Measurements from ENCODE around the gene CFAP54. TPM values are rescaled to one million over a fixed set of nuclear protein-coding genes. Genes with fewer than 3 reads are reported as not detected.

The CFAP54 gene
- total RNA-seq, 2 donors from 2014 or later: 0.61 to 0.87 TPM

DNA sequence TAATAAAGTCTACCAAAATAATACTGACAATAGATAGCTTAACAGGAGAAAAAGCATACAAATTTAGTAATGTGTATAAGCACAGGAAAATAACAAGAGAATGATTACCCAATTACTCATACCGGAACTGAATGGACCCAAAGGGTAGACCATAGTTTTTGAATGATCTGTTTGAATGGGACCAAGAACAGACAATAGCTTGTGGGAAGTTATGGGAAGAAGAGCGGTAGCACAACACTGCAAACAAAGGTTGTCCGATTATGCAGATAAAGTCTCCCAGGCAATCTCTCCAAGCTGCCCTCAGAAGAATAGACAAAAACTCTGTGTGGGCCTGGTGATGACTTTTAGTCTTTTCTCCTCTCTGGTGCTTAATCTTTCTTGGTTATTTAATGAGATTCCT, 321.1 kb downstream of the CFAP54 start:
- H3K9me3 Mint-ChIP-seq: peaks cover 3% of the 10 kb centered on the region
- H3K4me1 Mint-ChIP-seq: no peaks in the 10 kb centered on the region
- H3K27me3 Mint-ChIP-seq: no peaks in the 10 kb centered on the region
- no peak overlapping the region for H3K27ac Mint-ChIP-seq
- no peak for ATAC-seq (replicated peaks)
- no peak overlapping the region for H3K4me3 Mint-ChIP-seq
- H3K36me3 Mint-ChIP-seq (ENCODE audit: low read depth): no peaks in the 10 kb centered on the region

- H3K27me3 Mint-ChIP-seq: no peaks in the 10 kb centered on the region
- H3K27ac Mint-ChIP-seq: no peak overlapping the region
- H3K4me3 Mint-ChIP-seq: no peak overlapping the region
Observed at GRCh38 chr12:96811083-96811482, 321.7 kb downstream of the CFAP54 start.

DNA sequence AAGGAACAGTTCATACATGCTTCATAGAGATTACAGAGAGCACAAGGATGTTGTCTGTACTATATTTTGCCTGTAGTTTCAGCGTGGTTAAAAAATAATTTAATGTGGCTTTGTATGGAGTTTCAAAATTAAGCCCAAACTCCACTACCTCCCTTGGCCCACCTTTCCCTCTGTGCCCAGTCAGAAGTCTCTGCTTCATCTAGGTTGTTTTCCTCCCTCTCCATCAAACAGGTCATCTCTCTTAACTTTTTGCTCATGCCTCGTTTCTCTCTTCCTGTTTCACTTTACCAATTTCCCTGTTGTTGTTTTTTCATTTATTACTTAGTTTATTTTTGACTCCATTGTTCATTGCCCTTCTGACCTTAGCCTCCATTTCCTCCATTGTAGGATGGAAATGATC, 322.8 kb downstream of the CFAP54 start:
- Mint-ChIP-seq H3K4me3 (no peak overlapping the region), H3K4me1 (no peaks in the 10 kb centered on the region), H3K27me3 (peaks cover 5% of the 10 kb centered on the region), H3K36me3 (ENCODE audit: low read depth) (no peaks in the 10 kb centered on the region), H3K9me3 (peaks cover 3% of the 10 kb centered on the region), H3K27ac (no peak overlapping the region)
- ATAC-seq (replicated peaks): no peak

More at GRCh38 chr12:96811083-96811482, 321.7 kb downstream of the CFAP54 start:
- Mint-ChIP-seq H3K36me3 (ENCODE audit: low read depth) (no peaks in the 10 kb centered on the region), H3K4me1 (no peaks in the 10 kb centered on the region), H3K9me3 (peaks cover 3% of the 10 kb centered on the region)
- ATAC-seq (replicated peaks): peak; percentile 38

DNA sequence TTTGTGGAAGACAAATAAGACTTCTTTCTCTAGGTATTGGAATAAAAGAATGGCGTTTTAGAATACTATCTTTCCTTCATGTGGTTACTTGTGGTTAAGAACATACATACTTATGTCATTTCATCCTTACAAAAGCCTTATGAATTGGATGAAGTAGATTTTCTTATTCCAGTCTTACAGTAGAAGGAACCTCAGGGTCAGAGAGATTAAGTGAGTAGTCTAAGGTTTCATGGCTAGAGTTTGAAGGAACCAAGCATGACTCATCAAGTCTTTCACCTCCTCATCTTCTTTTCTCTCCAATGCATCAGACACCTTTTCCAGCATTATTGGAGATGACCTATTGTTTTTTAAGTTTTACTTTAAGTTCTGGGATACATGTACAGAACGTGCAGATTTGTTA, 324.8 kb downstream of the CFAP54 start:
- no peak for ATAC-seq (replicated peaks)
- Mint-ChIP-seq H3K9me3 (peaks cover under 1% of the 10 kb centered on the region), H3K27ac (no peak overlapping the region), H3K36me3 (ENCODE audit: low read depth) (no peaks in the 10 kb centered on the region), H3K4me1 (no peaks in the 10 kb centered on the region), H3K27me3 (peaks cover 5% of the 10 kb centered on the region), H3K4me3 (no peak overlapping the region)

GRCh38 chr12:96821592-96821991, 332.2 kb downstream of the CFAP54 start:
- no peak overlapping the region for H3K4me3 Mint-ChIP-seq
- peaks cover 12% of the 10 kb centered on the region for H3K27me3 Mint-ChIP-seq
- no peaks in the 10 kb centered on the region for H3K4me1 Mint-ChIP-seq
- H3K9me3 Mint-ChIP-seq: no peaks in the 10 kb centered on the region
- no peaks in the 10 kb centered on the region for H3K36me3 Mint-ChIP-seq (ENCODE audit: low read depth)
- no peak for ATAC-seq (replicated peaks)
- H3K27ac Mint-ChIP-seq: no peak overlapping the region

- peaks cover 8% of the 10 kb centered on the region for H3K27me3 Mint-ChIP-seq
- H3K27ac Mint-ChIP-seq: no peak overlapping the region
- H3K4me3 Mint-ChIP-seq: no peak overlapping the region
- ATAC-seq (replicated peaks): no peak
- H3K4me1 Mint-ChIP-seq: no peaks in the 10 kb centered on the region
- H3K9me3 Mint-ChIP-seq: no peaks in the 10 kb centered on the region
- H3K36me3 Mint-ChIP-seq (ENCODE audit: low read depth): no peaks in the 10 kb centered on the region
Observed at GRCh38 chr12:96822641-96823040, 333.3 kb downstream of the CFAP54 start.

DNA sequence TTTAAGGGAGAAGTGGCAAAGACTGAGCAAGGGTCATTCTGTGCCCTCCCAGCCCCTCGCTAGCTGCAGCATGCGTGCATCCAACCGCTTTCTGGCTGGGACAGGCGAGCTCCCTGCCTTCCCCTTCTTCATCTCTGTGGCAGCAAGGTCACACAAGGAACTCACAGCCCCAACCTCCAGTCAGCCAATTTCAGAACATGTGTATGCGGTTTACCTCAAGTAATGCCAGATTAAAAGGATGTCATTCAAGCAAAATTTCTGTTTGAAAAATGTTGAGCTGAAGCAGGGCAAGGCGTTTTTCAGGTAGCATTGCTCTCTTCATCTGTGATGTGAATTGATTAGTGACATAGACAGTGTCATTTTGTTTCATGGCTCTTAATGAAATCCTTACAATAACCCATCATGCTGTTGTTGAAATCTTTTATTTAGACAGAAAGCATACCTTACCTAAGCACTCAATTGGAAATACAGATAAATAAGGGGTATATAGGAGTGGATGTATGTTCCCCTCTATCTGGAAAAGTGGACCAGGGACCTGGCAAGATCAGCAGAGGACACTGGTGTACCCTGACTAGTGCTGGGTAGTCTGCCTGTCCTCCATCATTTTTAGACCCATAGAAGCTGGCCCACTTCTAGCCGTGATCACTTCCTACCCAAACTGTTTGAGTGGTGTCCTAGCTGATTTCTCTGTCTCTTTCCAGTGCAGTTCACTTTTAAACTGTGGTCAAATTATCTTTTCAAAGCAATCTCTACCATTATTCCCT, 334.9 kb downstream of the CFAP54 start:
- Mint-ChIP-seq H3K9me3 (no peaks in the 10 kb centered on the region), H3K4me1 (no peaks in the 10 kb centered on the region), H3K27ac (no peak overlapping the region), H3K36me3 (ENCODE audit: low read depth) (no peaks in the 10 kb centered on the region), H3K4me3 (no peak overlapping the region), H3K27me3 (peaks cover 8% of the 10 kb centered on the region)
- ATAC-seq (replicated peaks): peak; percentile 54

DNA sequence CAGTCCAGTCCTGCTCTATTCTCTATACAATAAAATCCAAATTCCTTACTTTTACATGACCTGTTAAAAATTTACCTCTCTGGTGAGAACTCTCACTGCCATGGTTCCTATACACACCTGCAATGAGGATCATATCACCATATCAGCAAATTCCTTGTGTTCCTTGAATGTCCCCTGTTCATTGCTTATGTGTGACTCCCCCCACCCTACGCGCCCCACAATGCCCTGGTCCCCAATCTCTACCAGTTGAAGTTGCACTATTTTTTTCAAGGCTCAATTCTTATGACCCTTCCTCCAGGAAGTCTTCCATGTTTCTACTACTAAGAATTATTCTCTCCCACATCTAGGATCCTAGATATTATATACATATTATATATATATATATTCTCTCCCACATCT, 335.5 kb downstream of the CFAP54 start:
- H3K4me1 Mint-ChIP-seq: no peaks in the 10 kb centered on the region
- no peak overlapping the region for H3K27ac Mint-ChIP-seq
- H3K4me3 Mint-ChIP-seq: no peak overlapping the region
- no peaks in the 10 kb centered on the region for H3K36me3 Mint-ChIP-seq (ENCODE audit: low read depth)
- H3K27me3 Mint-ChIP-seq: peaks cover 2% of the 10 kb centered on the region
- ATAC-seq (replicated peaks): peak; percentile 8
- no peaks in the 10 kb centered on the region for H3K9me3 Mint-ChIP-seq

GRCh38 chr12:96828169-96828789, 338.9 kb downstream of the CFAP54 start:
- H3K27me3 Mint-ChIP-seq: no peaks in the 10 kb centered on the region
- H3K27ac Mint-ChIP-seq: no peak overlapping the region
- H3K9me3 Mint-ChIP-seq: no peaks in the 10 kb centered on the region
- no peak overlapping the region for H3K4me3 Mint-ChIP-seq
- H3K4me1 Mint-ChIP-seq: no peaks in the 10 kb centered on the region
- no peaks in the 10 kb centered on the region for H3K36me3 Mint-ChIP-seq (ENCODE audit: low read depth)
- peak; percentile 78 for ATAC-seq (replicated peaks)

DNA sequence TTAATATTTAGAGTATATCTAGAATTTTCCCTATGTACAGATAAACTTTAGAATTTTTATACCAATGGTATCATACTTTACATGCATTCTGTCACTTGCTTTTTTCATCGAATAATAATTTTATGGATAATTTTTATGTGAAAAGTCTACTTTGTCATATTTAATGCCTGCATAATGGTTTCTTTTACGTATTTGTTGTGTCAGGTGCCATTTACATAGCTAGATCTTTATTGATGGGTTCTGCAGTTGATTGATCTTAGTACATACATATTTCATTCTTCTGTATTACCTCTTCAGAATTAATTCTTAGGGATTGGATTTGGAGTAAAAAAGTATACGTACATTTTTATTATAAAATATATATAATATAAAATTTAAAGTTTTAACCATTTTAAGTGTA, 340.0 kb downstream of the CFAP54 start:
- no peak overlapping the region for H3K27ac Mint-ChIP-seq
- no peaks in the 10 kb centered on the region for H3K9me3 Mint-ChIP-seq
- H3K4me1 Mint-ChIP-seq: no peaks in the 10 kb centered on the region
- ATAC-seq (replicated peaks): no peak
- no peaks in the 10 kb centered on the region for H3K36me3 Mint-ChIP-seq (ENCODE audit: low read depth)
- H3K4me3 Mint-ChIP-seq: no peak overlapping the region
- no peaks in the 10 kb centered on the region for H3K27me3 Mint-ChIP-seq

DNA sequence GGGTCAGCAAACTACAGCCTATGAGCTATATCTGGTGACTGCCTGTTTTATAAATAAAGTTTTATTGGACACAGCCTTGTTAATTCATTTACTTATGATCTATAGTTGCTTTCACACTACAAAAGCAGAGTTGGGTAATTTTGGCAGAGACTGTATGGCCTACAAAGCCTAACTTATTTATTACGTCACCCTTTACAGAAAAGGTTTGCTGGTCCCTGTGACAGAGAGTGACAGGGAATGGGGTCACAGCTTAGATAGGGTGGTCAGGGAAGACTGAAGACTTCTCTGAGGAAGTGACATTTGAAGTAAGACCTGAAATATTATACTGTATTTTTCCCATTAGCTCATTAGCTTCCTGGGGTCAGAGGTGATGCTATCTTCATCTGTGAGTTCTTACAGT, 342.0 kb downstream of the CFAP54 start:
- no peaks in the 10 kb centered on the region for H3K4me1 Mint-ChIP-seq
- H3K4me3 Mint-ChIP-seq: no peak overlapping the region
- no peak overlapping the region for H3K27ac Mint-ChIP-seq
- H3K36me3 Mint-ChIP-seq (ENCODE audit: low read depth): no peaks in the 10 kb centered on the region
- H3K27me3 Mint-ChIP-seq: peaks cover 4% of the 10 kb centered on the region
- no peaks in the 10 kb centered on the region for H3K9me3 Mint-ChIP-seq
- no peak for ATAC-seq (replicated peaks)

GRCh38 chr12:96846293-96846692, 356.9 kb downstream of the CFAP54 start:
- H3K27me3 Mint-ChIP-seq: peaks cover 17% of the 10 kb centered on the region
- H3K36me3 Mint-ChIP-seq (ENCODE audit: low read depth): no peaks in the 10 kb centered on the region
- ATAC-seq (replicated peaks): no peak
- H3K9me3 Mint-ChIP-seq: no peaks in the 10 kb centered on the region
- H3K27ac Mint-ChIP-seq: no peak overlapping the region
- H3K4me1 Mint-ChIP-seq: no peaks in the 10 kb centered on the region
- no peak overlapping the region for H3K4me3 Mint-ChIP-seq

GRCh38 chr12:96850676-96851075, 361.3 kb downstream of the CFAP54 start:
- H3K27ac Mint-ChIP-seq: no peak overlapping the region
- no peaks in the 10 kb centered on the region for H3K36me3 Mint-ChIP-seq (ENCODE audit: low read depth)
- no peaks in the 10 kb centered on the region for H3K9me3 Mint-ChIP-seq
- no peak for ATAC-seq (replicated peaks)
- H3K4me1 Mint-ChIP-seq: no peaks in the 10 kb centered on the region
- no peak overlapping the region for H3K4me3 Mint-ChIP-seq
- peaks cover 14% of the 10 kb centered on the region for H3K27me3 Mint-ChIP-seq

DNA sequence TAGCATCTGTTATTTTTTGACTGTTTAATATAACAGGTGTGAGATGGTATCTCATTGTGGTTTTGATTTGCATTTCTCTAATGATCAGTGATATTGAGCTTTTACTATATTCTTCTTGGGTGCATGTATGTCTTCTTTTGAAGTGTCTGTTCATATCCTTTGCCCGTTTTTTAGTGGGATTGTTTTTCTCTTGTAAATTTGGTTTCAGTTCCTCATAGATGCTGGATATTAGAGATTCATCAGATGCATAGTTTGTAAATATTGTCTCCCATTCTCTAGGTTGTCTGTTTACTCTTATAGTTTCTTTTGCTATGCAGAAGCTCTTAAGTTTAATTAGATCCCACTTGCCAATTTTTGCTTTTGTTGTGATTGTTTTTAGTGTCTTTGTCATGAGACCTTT, 368.8 kb downstream of the CFAP54 start:
- Mint-ChIP-seq H3K27ac (no peak overlapping the region), H3K4me3 (no peak overlapping the region), H3K36me3 (ENCODE audit: low read depth) (no peaks in the 10 kb centered on the region), H3K27me3 (peaks cover 16% of the 10 kb centered on the region), H3K4me1 (no peaks in the 10 kb centered on the region), H3K9me3 (no peaks in the 10 kb centered on the region)
- ATAC-seq (replicated peaks): no peak

GRCh38 chr12:96861656-96862055, 372.3 kb downstream of the CFAP54 start:
- no peak overlapping the region for H3K27ac Mint-ChIP-seq
- peaks cover 27% of the 10 kb centered on the region for H3K27me3 Mint-ChIP-seq
- H3K9me3 Mint-ChIP-seq: no peaks in the 10 kb centered on the region
- no peaks in the 10 kb centered on the region for H3K36me3 Mint-ChIP-seq (ENCODE audit: low read depth)
- no peaks in the 10 kb centered on the region for H3K4me1 Mint-ChIP-seq
- H3K4me3 Mint-ChIP-seq: no peak overlapping the region
- ATAC-seq (replicated peaks): no peak

All from activated T-helper 17 cell treated with anti-CD3 and anti-CD28 coated beads, Interleukin-2, amount 50 U/mL, for 72 hours (primary cell).